ENCODE results near the gene PTPDC1.

- TF ChIP-seq CTCF (conservative IDR thresholded peaks at IDR 0.05; ENCODE audit: low read depth, low read length) (no peak), EZH2 (IDR thresholded peaks at IDR 0.05; ENCODE audit: low read length, unreplicated experiment) (no peak), EZH2phosphoT487 (IDR thresholded peaks at IDR 0.05; ENCODE audit: borderline replicate concordance, low read length) (no peak)
These were observed 36.7 kb downstream of the PTPDC1 start for GRCh38 chr9:94120854-94121376.
